Astrocyte of the cerebellum (primary cell): ENCODE data around the gene KRCC1.

Source experiments
- DNase-seq: peaks from one replicate; pipeline ENCODE4 v3.0.0-alpha.2; 2011; ENCODE audit warnings: low read depth
- H3K4me3 ChIP-seq: 2 replicates; pipeline ENCODE4 v1.5.1; 2011; ENCODE audit warnings: mild to moderate bottlenecking, low read depth, low read length, moderate library complexity
- CTCF ChIP-seq: IDR thresholded peaks from 2 replicates; pipeline ENCODE4 v1.5.1; 2012; ENCODE audit warnings: low read length, low read depth, moderate library complexity, mild to moderate bottlenecking; ENCODE audit errors: missing control alignments
- in situ Hi-C: cut with HindIII; loops from 2 replicates; pipeline ENCODE4 v1.10.0; 2017; ENCODE audit warnings: low sequenced_read_pairs

KRCC1 gene

DNA sequence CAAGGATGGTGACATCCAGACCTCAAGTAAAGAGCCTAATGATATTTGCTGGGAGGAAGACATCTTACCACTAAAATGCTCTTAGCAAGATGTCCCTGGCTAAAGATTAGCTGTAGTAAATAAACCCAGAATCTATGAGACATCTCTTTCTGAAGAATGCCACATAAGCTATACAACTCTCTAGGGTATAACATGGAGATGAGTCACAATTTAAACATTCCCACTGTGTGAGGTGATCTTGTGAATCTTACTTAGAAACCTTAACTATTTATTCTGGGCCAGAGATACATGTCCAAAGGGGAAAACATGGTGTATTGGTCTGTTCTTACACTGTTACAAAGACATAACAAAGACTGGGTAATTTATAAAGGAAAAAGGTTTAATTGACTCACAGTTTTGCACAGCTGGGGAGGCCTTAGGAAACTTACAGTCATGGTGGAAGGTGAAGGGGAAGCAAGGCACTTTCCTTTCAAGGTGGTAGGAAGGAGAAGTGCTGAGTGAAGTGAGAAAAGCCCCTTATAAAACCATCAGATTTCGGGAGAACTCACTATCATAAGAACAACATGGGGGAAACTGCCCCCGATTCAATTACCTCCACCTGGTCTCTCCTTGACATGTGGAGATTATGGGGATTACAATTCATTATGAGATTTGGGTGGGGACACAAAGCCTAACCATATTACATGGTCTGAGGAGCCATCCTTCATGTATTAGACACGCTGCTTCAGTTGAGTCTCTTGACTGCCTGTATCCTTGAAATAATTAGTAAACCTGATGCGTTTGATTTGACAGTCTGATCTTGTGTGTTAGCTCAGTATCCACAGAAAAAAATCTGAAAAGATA lies 17.1 kb downstream of the KRCC1 start:
- in situ Hi-C loops = no loop called here
- TF ChIP-seq CTCF = no peak
- DNase-seq = peak; percentile 61
- no peak overlapping the region for H3K4me3 ChIP-seq

DNA sequence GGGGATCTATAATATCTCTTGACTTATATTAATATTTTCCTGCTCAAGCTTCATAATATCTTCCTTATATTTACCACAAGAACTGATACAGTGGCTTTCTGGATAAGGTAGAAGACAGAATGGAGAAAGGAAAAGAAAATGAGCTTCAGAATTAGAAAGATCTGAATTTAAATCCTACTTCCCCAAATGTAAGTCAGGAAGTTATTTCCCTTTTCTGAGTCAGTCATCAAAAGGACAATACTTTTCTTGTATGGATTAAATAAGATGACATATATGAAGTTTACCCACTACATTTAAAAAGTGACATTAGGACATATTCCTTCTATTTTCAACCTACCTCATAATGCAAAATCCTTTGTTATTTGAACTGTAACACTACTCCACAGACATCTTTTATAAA lies 19.0 kb downstream of the KRCC1 start:
- in situ Hi-C loops = no loop called here
- no peak for TF ChIP-seq CTCF
- H3K4me3 ChIP-seq = no peak overlapping the region
- DNase-seq = no peak

DNA sequence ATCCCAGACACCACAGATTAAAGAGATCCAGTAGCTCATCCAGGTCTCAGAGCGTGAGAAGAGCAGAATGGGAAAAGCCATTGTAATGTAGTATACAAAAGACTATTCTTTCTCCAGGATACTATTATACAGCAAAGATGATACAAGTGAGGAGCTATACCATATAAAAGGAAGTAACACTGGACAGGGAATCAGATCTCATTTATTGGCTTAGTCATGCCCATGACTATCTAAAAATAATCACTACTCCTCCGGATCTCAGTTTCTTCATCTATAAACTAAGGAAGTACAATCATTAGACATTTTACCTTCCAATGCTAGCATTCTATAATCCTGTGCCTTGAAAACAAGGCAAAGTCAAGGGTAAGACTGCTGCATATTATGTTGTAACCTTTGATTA lies 19.4 kb downstream of the KRCC1 start:
- DNase-seq = no peak
- TF ChIP-seq CTCF = no peak
- H3K4me3 ChIP-seq = no peak overlapping the region
- in situ Hi-C loops = no loop called here

DNA sequence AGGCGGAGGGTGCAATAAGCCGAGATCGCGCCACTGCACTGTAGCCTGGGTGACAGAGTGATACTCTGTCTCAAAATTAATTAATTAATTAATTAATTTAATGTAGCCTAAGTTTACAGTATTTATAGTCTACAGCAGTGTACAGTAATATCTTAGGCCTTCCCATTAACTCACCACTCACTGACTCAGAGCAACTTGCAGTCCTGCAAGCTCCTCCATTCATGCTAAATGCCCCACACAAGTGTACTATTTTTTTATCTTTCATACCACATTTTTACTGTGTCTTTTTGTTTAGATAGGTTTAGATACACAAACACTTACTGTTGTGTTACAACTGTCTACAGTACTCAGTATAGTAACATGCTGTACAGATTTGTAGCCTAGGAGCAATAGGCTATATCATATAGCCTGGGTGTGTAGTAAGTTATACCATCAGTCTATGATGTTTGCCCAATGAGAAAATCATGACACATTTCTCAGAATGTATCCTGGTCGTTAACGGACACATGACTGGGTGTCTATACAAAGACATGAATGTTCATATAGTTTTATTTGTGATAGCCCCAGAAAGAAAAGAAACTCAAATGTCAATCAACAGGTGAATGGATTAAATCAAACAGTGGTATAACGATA lies 23.4 kb downstream of the KRCC1 start:
- in situ Hi-C loops = no loop called here
- TF ChIP-seq CTCF = no peak
- H3K4me3 ChIP-seq = no peak overlapping the region
- no peak for DNase-seq

- in situ Hi-C loops = no loop called here
- no peak for TF ChIP-seq CTCF
- no peak overlapping the region for H3K4me3 ChIP-seq
- no peak for DNase-seq
These were observed 26.7 kb downstream of the KRCC1 start for GRCh38 chr2:88028931-88029330.

DNA sequence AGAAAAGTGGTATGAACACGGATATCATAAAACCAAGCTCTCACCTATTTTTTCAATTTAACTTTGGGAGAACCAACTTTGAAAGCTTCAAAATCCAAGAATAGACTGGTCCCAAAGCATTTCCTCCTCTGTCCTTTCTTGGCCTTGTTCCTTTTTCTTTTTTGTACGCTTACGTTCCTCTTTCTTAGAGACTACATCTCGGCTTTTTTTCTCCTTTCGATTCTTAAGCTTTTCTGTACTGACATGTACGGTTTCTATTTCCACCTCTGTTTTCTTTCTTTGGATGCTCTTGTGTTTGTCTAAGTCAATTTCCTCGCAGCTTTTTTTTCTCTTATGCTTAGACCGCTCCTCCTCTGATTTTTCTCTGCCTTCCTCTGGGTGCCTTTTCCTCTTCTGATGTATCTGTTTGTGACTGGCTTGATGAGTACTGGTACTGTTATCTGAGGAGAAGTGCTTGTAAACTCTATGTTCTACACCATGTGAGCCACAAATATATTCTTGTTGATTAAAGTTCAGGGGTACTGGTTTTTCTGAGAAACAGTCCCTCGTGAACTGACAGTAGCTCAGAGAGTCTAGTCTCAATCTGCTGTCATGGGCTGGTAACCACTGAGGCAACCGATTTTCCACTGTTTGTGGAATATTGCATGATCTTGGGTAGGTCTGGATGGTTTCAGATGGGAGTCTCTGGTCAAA lies 27.7 kb downstream of the KRCC1 start:
- no peak for TF ChIP-seq CTCF
- no peak overlapping the region for H3K4me3 ChIP-seq
- DNase-seq = no peak
- in situ Hi-C loops = no loop called here
